NT2/D1 (cell line): ENCODE measurements around the gene REXO4.

ENCODE experiments used
- SUZ12 ChIP-seq: IDR thresholded peaks from 2 replicates; pipeline ENCODE4 v1.6.1; 2011; ENCODE audit not compliant: insufficient read length, insufficient read depth; ENCODE audit errors: extremely low read depth
- YY1 ChIP-seq: IDR thresholded peaks from 2 replicates; pipeline ENCODE4 v1.6.1; 2011; ENCODE audit not compliant: insufficient read length, insufficient read depth
- ZNF274 ChIP-seq: IDR thresholded peaks from 2 replicates; pipeline ENCODE4 v1.6.1; 2011; ENCODE audit warnings: mild to moderate bottlenecking, low read depth, low read length

GRCh38 chr9:133460405-133461175 lies 42.8 kb upstream of the REXO4 start:
- TF ChIP-seq YY1 (no peak), SUZ12 (no peak), ZNF274 (no peak)
